HG02938 (cell line): ENCODE data around the gene CFAP221.

Experiments used
- ATAC-seq: cut with Tn5 transposase; IDR thresholded peaks from one replicate; pipeline ENCODE4 v1.9.1; 2021; ENCODE audit warnings: mild to moderate bottlenecking, moderate library complexity; ENCODE audit not compliant: unreplicated experiment

Gene CFAP221

GRCh38 chr2:119679526-119679837, 135.2 kb downstream of the CFAP221 start:
- no peak for ATAC-seq

- no peak for ATAC-seq
These were observed 135.6 kb downstream of the CFAP221 start for GRCh38 chr2:119679846-119680245.

- no peak for ATAC-seq
These were observed 136.4 kb downstream of the CFAP221 start for GRCh38 chr2:119680457-119681202.

- ATAC-seq, result no peak
These were observed 137.1 kb downstream of the CFAP221 start for GRCh38 chr2:119681203-119681867.

- ATAC-seq, result no peak
These were observed 137.6 kb downstream of the CFAP221 start for GRCh38 chr2:119681868-119682220.

- ATAC-seq, result no peak
These were observed 138.3 kb downstream of the CFAP221 start for GRCh38 chr2:119682578-119682977.

- ATAC-seq, result no peak
These were observed 138.9 kb downstream of the CFAP221 start for GRCh38 chr2:119683074-119683712.

GRCh38 chr2:119683713-119684443, 139.6 kb downstream of the CFAP221 start:
- ATAC-seq, result no peak

GRCh38 chr2:119684518-119684917, 140.3 kb downstream of the CFAP221 start:
- no peak for ATAC-seq

GRCh38 chr2:119688616-119689015, 144.4 kb downstream of the CFAP221 start:
- no peak for ATAC-seq

GRCh38 chr2:119689218-119689617, 145.0 kb downstream of the CFAP221 start:
- ATAC-seq, result no peak

GRCh38 chr2:119691189-119691588, 146.9 kb downstream of the CFAP221 start:
- ATAC-seq, result no peak

GRCh38 chr2:119691651-119692245, 147.5 kb downstream of the CFAP221 start:
- no peak for ATAC-seq

GRCh38 chr2:119692310-119692709, 148.1 kb downstream of the CFAP221 start:
- ATAC-seq, result no peak

- ATAC-seq, result no peak
These were observed 148.7 kb downstream of the CFAP221 start for GRCh38 chr2:119692954-119693353.

- no peak for ATAC-seq
These were observed 149.3 kb downstream of the CFAP221 start for GRCh38 chr2:119693567-119693966.

GRCh38 chr2:119693967-119694366, 149.7 kb downstream of the CFAP221 start:
- no peak for ATAC-seq

- ATAC-seq, result no peak
These were observed 150.2 kb downstream of the CFAP221 start for GRCh38 chr2:119694470-119694844.

- no peak for ATAC-seq
These were observed 150.7 kb downstream of the CFAP221 start for GRCh38 chr2:119694845-119695521.

- no peak for ATAC-seq
These were observed 151.8 kb downstream of the CFAP221 start for GRCh38 chr2:119696005-119696404.
